HepG2 (cell line): ENCODE measurements around the gene HPRT1. TPM values are rescaled to one million over a fixed set of nuclear protein-coding genes. Genes with fewer than 3 reads are reported as not detected.

Experiments used
- ATAC-seq: fragments of 200-7000 bp; cut with Tn5 transposase; 3 replicates; pipeline ENCODE4 v1.9.1; 2020; ENCODE audit warnings: mild to moderate bottlenecking, moderate library complexity
- BruUV-seq: library from RNA; stranded (reverse); fragments of 400-500 nt; replicated peaks from 2 replicates; lab custom pipeline; 2021; lab: Mats Ljungman, UMichigan
- CTCF ChIA-PET: fragments of 300-600 bp; formaldehyde crosslinking; extraction: SDS; loops from one replicate; lab custom pipeline; 2021; ENCODE audit warnings: low total read pairs, inconsistent platforms, low intra/inter-chr PET ratio; lab: Yijun Ruan, JAX
- POLR2A ChIA-PET: fragments of 350-600 bp; sonication (Branson Sonifier 250); formaldehyde crosslinking; loops from one replicate; lab custom pipeline; 2020; ENCODE audit warnings: antibody characterized with exemption, inconsistent platforms; lab: Yijun Ruan, JAX
- DNase-seq: peaks from one replicate; pipeline ENCODE4 v3.0.0-alpha.2; 2015; ENCODE audit warnings: low spot score
- FAIRE-seq: peaks from 3 replicates; lab custom pipeline; 2011; peaks lifted over from hg19 to GRCh38; lab: Jason Lieb, UNC
- H2AFZ ChIP-seq: one replicate; pipeline ENCODE4 v1.6.1; 2011; ENCODE audit warnings: low read length, inconsistent platforms
- H3K27ac ChIP-seq: fragments of 300-600 bp; 3 replicates; pipeline ENCODE4 v1.8.0; 2011; ENCODE audit warnings: mixed run types, mild to moderate bottlenecking, mixed read lengths, low read length, inconsistent platforms; ENCODE audit not compliant: insufficient read depth; ENCODE audit errors: extremely low read length
- H3K27me3 ChIP-seq, 2 experiments: fragments of 200-600 bp in 1 of 2; 2 replicates in 1 of 2; 3 replicates in 1 of 2; pipeline versions ENCODE4 v1.6.0 to v1.8.0; 2011; ENCODE audit warnings: low read length in 2 of 2, mild to moderate bottlenecking in 2 of 2, moderate library complexity in 2 of 2, inconsistent platforms in 1 of 2; ENCODE audit not compliant: insufficient read depth in 2 of 2, control insufficient read depth in 1 of 2
- H3K36me3 ChIP-seq, 2 experiments: fragments of 200-600 bp in 1 of 2; replicated peaks in 1 of 2; 2 replicates in 1 of 2; 3 replicates in 1 of 2; pipeline versions ENCODE4 v1.5.1 to v1.8.0; 2011; ENCODE audit warnings: low read length in 2 of 2, inconsistent platforms in 1 of 2; ENCODE audit not compliant: insufficient read depth in 2 of 2, control insufficient read depth in 1 of 2
- H3K4me1 ChIP-seq: 2 replicates; pipeline ENCODE4 v1.5.1; 2012; ENCODE audit warnings: low read length, inconsistent platforms; ENCODE audit not compliant: insufficient read depth
- H3K4me2 ChIP-seq: 2 replicates; pipeline ENCODE4 v1.6.0; 2011; ENCODE audit warnings: low read depth, low read length, inconsistent platforms
- H3K4me3 ChIP-seq, 3 experiments: fragments of 200-600 bp in 1 of 3; sonication (generic), shearing (Covaris generic) in 1 of 3; replicated peaks in 1 of 3; 2 replicates each; pipeline ENCODE4 v1.5.1; 2011 to 2016; ENCODE audit warnings: low read length in 3 of 3, inconsistent platforms in 2 of 3, low read depth in 2 of 3, mild to moderate bottlenecking in 2 of 3, control low read depth in 1 of 3, mixed read lengths in 1 of 3; ENCODE audit not compliant: insufficient read depth in 1 of 3
- H3K79me2 ChIP-seq: one replicate; pipeline ENCODE4 v1.6.1; 2011; ENCODE audit warnings: low read length, inconsistent platforms; ENCODE audit not compliant: insufficient read depth
- H3K9ac ChIP-seq: 2 replicates; pipeline ENCODE4 v1.6.0; 2011; ENCODE audit warnings: mild to moderate bottlenecking, low read depth, low read length, inconsistent platforms; ENCODE audit not compliant: insufficient read depth
- H3K9me3 ChIP-seq: 2 replicates; pipeline ENCODE4 v1.5.1; 2012; ENCODE audit warnings: mild to moderate bottlenecking, low read length
- H4K20me1 ChIP-seq: 2 replicates; pipeline ENCODE4 v1.6.0; 2011; ENCODE audit warnings: inconsistent platforms, mild to moderate bottlenecking, low read length, moderate library complexity; ENCODE audit not compliant: insufficient read depth
- HDAC2 ChIP-seq: sonication (generic); formaldehyde crosslinking; IDR thresholded peaks from 2 replicates; pipeline ENCODE4 v1.4.0; 2020; ENCODE audit warnings: missing genetic modification reagents
- HNF1A ChIP-seq, 2 experiments: sonication (generic) in 1 of 2; formaldehyde crosslinking in 1 of 2; IDR thresholded peaks; 2 replicates each; pipeline versions ENCODE4 v1.4.0 to v1.6.1; 2016 to 2020; ENCODE audit warnings: borderline replicate concordance in 1 of 2, low read depth in 1 of 2, mild to moderate bottlenecking in 1 of 2, missing genetic modification reagents in 1 of 2
- KLF12 ChIP-seq: sonication (generic); formaldehyde crosslinking; IDR thresholded peaks from 2 replicates; pipeline ENCODE4 v1.4.0; 2020; ENCODE audit warnings: missing genetic modification reagents, borderline replicate concordance
- MLX ChIP-seq: IDR thresholded peaks from 2 replicates; pipeline ENCODE4 v1.6.1; 2016
- ZNF275 ChIP-seq: sonication (generic); formaldehyde crosslinking; IDR thresholded peaks from 2 replicates; pipeline ENCODE4 v1.8.0; 2022; ENCODE audit warnings: missing genetic modification reagents, mild to moderate bottlenecking, inconsistent platforms, borderline replicate concordance
- ZNF318 ChIP-seq: sonication (generic); formaldehyde crosslinking; IDR thresholded peaks from 2 replicates; pipeline ENCODE4 v1.4.0; 2020; ENCODE audit warnings: mild to moderate bottlenecking, missing genetic modification reagents
- ZNF326 ChIP-seq: sonication (generic); formaldehyde crosslinking; IDR thresholded peaks from 2 replicates; pipeline ENCODE4 v1.4.0; 2020; ENCODE audit warnings: missing genetic modification reagents, borderline replicate concordance
- ZNF441 ChIP-seq: sonication (generic); formaldehyde crosslinking; IDR thresholded peaks from 2 replicates; pipeline ENCODE4 v1.7.0; 2021; ENCODE audit warnings: missing genetic modification reagents, borderline replicate concordance
- WGBS: methylation state at CpG from one replicate; pipeline ENCODE4 v1.1.6; 2017; ENCODE audit warnings: low lambda C conversion rate; 5-methylcytosine and 5-hydroxymethylcytosine counted together
- in situ Hi-C: cut with HindIII; loops from 2 replicates; pipeline ENCODE4 v1.10.0; 2017; ENCODE audit warnings: low pct_unique_long_range_greater_than_20kb; ENCODE audit not compliant: extremely low pct_ligation_motif_present
- intact Hi-C: fragments of 100-400 bp; cut with micrococcal nuclease; formaldehyde crosslinking; loops from one replicate; pipeline ENCODE4 v1.10.0; 2022; ENCODE audit not compliant: unreplicated experiment
- polyA plus RNA-seq, 8 experiments: library from polyadenylated mRNA; depleted of rRNA in 3 of 8; stranded (reverse) in 7 of 8; unstranded in 1 of 8; fragments of >200 nt; fragmentation: Illumina TruSeq in 4 of 8; extraction: Trizol in 4 of 8; gene quantifications; 2 replicates each; pipeline versions ENCODE4 v1.2.1 to v1.2.3, GENCODE V29; 2011 to 2016; ENCODE audit warnings: low read depth in 4 of 8, missing spikeins in 1 of 8, mixed read lengths in 1 of 8; ENCODE audit not compliant: insufficient read depth in 1 of 8
- total RNA-seq, 5 experiments: library from RNA; depleted of rRNA; stranded (reverse); fragments of >200 nt; fragmentation: Illumina TruSeq; extraction: Trizol; gene quantifications; 2 replicates each; pipeline ENCODE4 v1.2.3, GENCODE V29; 2016; ENCODE audit warnings: low read depth in 1 of 5

The HPRT1 gene
- total and polyA plus RNA-seq, 2 of the 13 experiments (the other 11 are each of a cell fraction or from before 2014, with no cell fraction given): 4.6 to 25.2 TPM

- TF ChIP-seq HNF1A (IDR thresholded peaks at IDR 0.05; ENCODE audit: low read depth) (no peak), HNF1A (CRISPR knock-in tag; IDR thresholded peaks at IDR 0.05; ENCODE audit: borderline replicate concordance) (no peak), HDAC2 (CRISPR knock-in tag) (no peak)
- TF ChIP-seq, all 625 proteins: peak for 0
Observed at GRCh38 chrX:134476284-134476683, 16.3 kb downstream of the HPRT1 start (continued).

- no peaks in the 10 kb centered on the region for H4K20me1 ChIP-seq
- no peaks in the 10 kb centered on the region for H3K4me1 ChIP-seq
- no peak overlapping the region for H2AFZ ChIP-seq
- no peak overlapping the region for H3K27ac ChIP-seq
- H3K4me2 ChIP-seq: no peak overlapping the region
- in situ Hi-C loops (no loop called here), intact Hi-C loops (no loop called here)
- H3K9me3 ChIP-seq: no peaks in the 10 kb centered on the region
- H3K79me2 ChIP-seq: no peaks in the 10 kb centered on the region
- no peak overlapping the region for H3K4me3 ChIP-seq
- H3K27me3 ChIP-seq: no peaks in the 10 kb centered on the region
- DNase-seq (no peak), ATAC-seq (no peak), FAIRE-seq (no peak)
- CTCF ChIA-PET: no interaction called here
- WGBS: 98% methylated on average over 4 of the region's 4 CpGs
- no TSS peak for BruUV-seq
- H3K9ac ChIP-seq: no peak overlapping the region
- POLR2A ChIA-PET: no interaction called here
- peaks cover 0 to 3% of the 10 kb centered on the region in 2 experiments; a peak in 2 of 5 replicates for H3K36me3 ChIP-seq
- TF ChIP-seq ZNF275 (no peak), ZNF441 (CRISPR knock-in tag) (no peak), MLX (CRISPR knock-in tag) (no peak), KLF12 (CRISPR knock-in tag) (no peak), ZNF326 (no peak), ZNF318 (no peak)
Observed at GRCh38 chrX:134478374-134478773, 18.4 kb downstream of the HPRT1 start.
